B cell (primary cell): ENCODE measurements around the gene GLB1L3. TPM values are rescaled to one million over a fixed set of nuclear protein-coding genes. Genes with fewer than 3 reads are reported as not detected.

Experiments used
- ATAC-seq: fragments of 200-7000 bp; cut with Tn5 transposase; one replicate; pipeline ENCODE4 v1.10.0; 2021; ENCODE audit warnings: low read depth, mild to moderate bottlenecking, moderate number of reproducible peaks, moderate library complexity
- CTCF ChIA-PET: fragments of 350-600 bp; sonication (Branson Sonifier 250); formaldehyde crosslinking; loops from one replicate; lab custom pipeline; 2021; ENCODE audit warnings: antibody characterized with exemption, inconsistent platforms; lab: Charles Lee
- POLR2A ChIA-PET: fragments of 350-600 bp; sonication (Branson Sonifier 250); formaldehyde crosslinking; loops from one replicate; lab custom pipeline; 2021; ENCODE audit warnings: antibody characterized with exemption; lab: Charles Lee
- DNase-seq: peaks from one replicate; pipeline ENCODE4 v3.0.0; 2013
- H2AFZ ChIP-seq: 2 replicates; pipeline ENCODE4 v1.6.1; 2012; ENCODE audit warnings: mild to moderate bottlenecking, low read depth, low read length; ENCODE audit not compliant: insufficient read depth, poor library complexity, severe bottlenecking
- H3K27ac ChIP-seq, 2 donors: 1 replicate in 1 of 2; 2 replicates in 1 of 2; pipeline ENCODE4 v1.5.1; 2012 to 2013; ENCODE audit warnings: low read length in 2 of 2, mild to moderate bottlenecking in 2 of 2, moderate library complexity in 1 of 2
- H3K27me3 ChIP-seq, 4 experiments: fragments of 200-600 bp in 1 of 4; sonication (generic) in 1 of 4; replicated peaks in 1 of 4; 1 replicate in 2 of 4; 2 replicates in 2 of 4; pipeline versions ENCODE4 v1.6.1 to v1.7.0; 2013 to 2016; ENCODE audit warnings: low read length in 3 of 4, mild to moderate bottlenecking in 2 of 4, mixed read lengths in 1 of 4, moderate library complexity in 1 of 4; ENCODE audit not compliant: insufficient read depth in 4 of 4, control insufficient read depth in 3 of 4; ENCODE audit errors: control extremely low read depth in 1 of 4
- H3K36me3 ChIP-seq, 2 experiments: replicated peaks in 1 of 2; 1 replicate in 1 of 2; 2 replicates in 1 of 2; pipeline versions ENCODE4 v1.6.1 to v1.7.1; 2013; ENCODE audit warnings: low read length in 1 of 2; ENCODE audit not compliant: insufficient read depth in 2 of 2, control insufficient read depth in 1 of 2; ENCODE audit errors: control extremely low read depth in 1 of 2, extremely low read depth in 1 of 2
- H3K4me1 ChIP-seq, 2 donors: fragments of 200-600 bp in 1 of 2; sonication (generic) in 1 of 2; 1 replicate in 1 of 2; 2 replicates in 1 of 2; pipeline versions ENCODE4 v1.5.1 to v1.6.1; 2013 to 2017; ENCODE audit warnings: low read length in 2 of 2; ENCODE audit not compliant: control insufficient read depth in 2 of 2, insufficient read depth in 2 of 2
- H3K4me2 ChIP-seq: replicated peaks from 2 replicates; pipeline ENCODE3; 2012; ENCODE audit warnings: mild to moderate bottlenecking, low read depth, low read length; ENCODE audit not compliant: poor library complexity, severe bottlenecking
- H3K4me3 ChIP-seq, 5 experiments: fragments of 200-600 bp in 1 of 5; sonication (generic) in 1 of 5; 1 replicate in 3 of 5; 2 replicates in 2 of 5; pipeline versions ENCODE4 v1.5.1 to v1.7.0; 2011 to 2016; ENCODE audit warnings: low read length in 4 of 5, mild to moderate bottlenecking in 4 of 5, low read depth in 2 of 5, control low read depth in 1 of 5, moderate library complexity in 1 of 5; ENCODE audit not compliant: insufficient read depth in 1 of 5; ENCODE audit errors: control extremely low read depth in 1 of 5, extremely low read depth in 1 of 5
- H3K79me2 ChIP-seq: fragments of 200-600 bp; sonication (generic); one replicate; pipeline ENCODE4 v1.6.0; 2016; ENCODE audit warnings: low read length; ENCODE audit not compliant: control insufficient read depth, insufficient read depth
- H3K9ac ChIP-seq: fragments of 200-600 bp; sonication (generic); 2 replicates; pipeline ENCODE4 v1.6.1; 2017; ENCODE audit warnings: mild to moderate bottlenecking, low read length, moderate library complexity
- H3K9me3 ChIP-seq, 3 donors: one replicate each; pipeline versions ENCODE4 v1.6.1 to v1.7.1; 2013; ENCODE audit warnings: low read length in 2 of 3; ENCODE audit not compliant: control insufficient read depth in 2 of 3, insufficient read depth in 1 of 3; ENCODE audit errors: control extremely low read depth in 1 of 3
- H4K20me1 ChIP-seq: 2 replicates; pipeline ENCODE4 v1.6.0; 2012; ENCODE audit warnings: mild to moderate bottlenecking, low read length; ENCODE audit not compliant: insufficient read depth, control insufficient read depth, poor library complexity, severe bottlenecking
- H3K27ac Mint-ChIP-seq: one replicate; pipeline ENCODE4 v1.8.0; 2021; ENCODE audit warnings: mixed read lengths
- H3K27me3 Mint-ChIP-seq: one replicate; pipeline ENCODE4 v1.8.0; 2021; ENCODE audit warnings: mixed read lengths
- H3K4me1 Mint-ChIP-seq: one replicate; pipeline ENCODE4 v1.8.0; 2021; ENCODE audit warnings: mixed read lengths
- H3K4me3 Mint-ChIP-seq: one replicate; pipeline ENCODE4 v1.8.0; 2021; ENCODE audit warnings: mixed read lengths
- H3K9me3 Mint-ChIP-seq: one replicate; pipeline ENCODE4 v1.8.0; 2022; ENCODE audit warnings: mixed read lengths; ENCODE audit not compliant: insufficient read depth
- CTCF ChIP-seq: fragments of 200-600 bp; IDR thresholded peaks from one replicate; pipeline ENCODE4 v1.8.0; 2022; ENCODE audit warnings: antibody characterized with exemption, mild to moderate bottlenecking
- EZH2 ChIP-seq: IDR thresholded peaks from 2 replicates; pipeline ENCODE4 v1.6.1; 2012; ENCODE audit warnings: borderline replicate concordance, low read depth, mild to moderate bottlenecking, moderate library complexity, low read length; ENCODE audit not compliant: insufficient read depth, poor library complexity, severe bottlenecking
- WGBS: methylation state at CpG from one replicate; pipeline ENCODE4 v1.1.5; 2013; ENCODE audit warnings: missing lambda C conversion rate; ENCODE audit not compliant: insufficient coverage; 5-methylcytosine and 5-hydroxymethylcytosine counted together
- intact Hi-C: fragments of 100-400 bp; cut with micrococcal nuclease; formaldehyde crosslinking; loops from one replicate; pipeline ENCODE4 v1.10.0; 2022
- polyA plus RNA-seq: library from polyadenylated mRNA; depleted of rRNA; stranded (reverse); fragments of >200 nt; gene quantifications from 2 replicates; pipeline ENCODE4 v1.2.3, GENCODE V29; 2012
- total RNA-seq, 2 donors: library from RNA; stranded (reverse); fragments of 120-200 nt in 1 of 2; gene quantifications; 1 replicate in 1 of 2; 2 replicates in 1 of 2; pipeline versions ENCODE4 v1.2.3 to v1.2.4, GENCODE V29; 2013 to 2022

GLB1L3 gene
- total and polyA plus RNA-seq, 2 donors (not counting 1 experiment from before 2014, with no cell fraction given), result not detected

- no peak overlapping the region for H3K4me2 ChIP-seq
- intact Hi-C loops, result no loop called here
- H3K27me3 ChIP-seq, result no peaks in the 10 kb centered on the region
- H3K9me3 Mint-ChIP-seq, result no peaks in the 10 kb centered on the region
- ChIA-PET CTCF (no interaction called here), POLR2A (no interaction called here)
- no peak overlapping the region for H3K4me3 Mint-ChIP-seq
- no peaks in the 10 kb centered on the region for H3K79me2 ChIP-seq
- H3K9me3 ChIP-seq, result peaks cover 0 to 3% (median 0%) of the 10 kb centered on the region in 3 donors
- H3K4me1 Mint-ChIP-seq, result no peaks in the 10 kb centered on the region
- no peak overlapping the region for H3K27ac Mint-ChIP-seq
- ATAC-seq (no peak), DNase-seq (no peak)
- H3K4me3 ChIP-seq, result no peak overlapping the region
- no peaks in the 10 kb centered on the region for H3K36me3 ChIP-seq
- H2AFZ ChIP-seq, result no peak overlapping the region
- H3K9ac ChIP-seq, result no peak overlapping the region
- no peak overlapping the region for H3K27ac ChIP-seq
- WGBS, result 95% methylated on average over 67 of the region's 68 CpGs
- TF ChIP-seq CTCF, result no peak
- no peak for TF ChIP-seq EZH2
- H3K4me1 ChIP-seq, result no peaks in the 10 kb centered on the region
- peaks cover 3% of the 10 kb centered on the region for H3K27me3 Mint-ChIP-seq
- no peaks in the 10 kb centered on the region for H4K20me1 ChIP-seq
Observed at GRCh38 chr11:134341805-134342571, 65.8 kb downstream of the GLB1L3 start.

GRCh38 chr11:134342572-134343340 is 66.6 kb downstream of the GLB1L3 start:
- peaks cover 0 to 3% (median 0%) of the 10 kb centered on the region in 3 donors for H3K9me3 ChIP-seq
- H4K20me1 ChIP-seq, result no peaks in the 10 kb centered on the region
- H3K27me3 ChIP-seq, result no peaks in the 10 kb centered on the region
- H2AFZ ChIP-seq, result no peak overlapping the region
- Mint-ChIP-seq H3K27ac (no peak overlapping the region), H3K4me3 (no peak overlapping the region), H3K9me3 (no peaks in the 10 kb centered on the region), H3K4me1 (no peaks in the 10 kb centered on the region), H3K27me3 (peaks cover 3% of the 10 kb centered on the region)
- no peak for ATAC-seq
- no peaks in the 10 kb centered on the region for H3K36me3 ChIP-seq
- no peaks in the 10 kb centered on the region for H3K4me1 ChIP-seq
- no peak overlapping the region for H3K4me2 ChIP-seq
- intact Hi-C loops, result no loop called here
- no peak for DNase-seq
- no peak overlapping the region for H3K9ac ChIP-seq
- H3K27ac ChIP-seq, result no peak overlapping the region
- H3K4me3 ChIP-seq, result no peak overlapping the region
- ChIA-PET POLR2A (no interaction called here), CTCF (no interaction called here)
- no peaks in the 10 kb centered on the region for H3K79me2 ChIP-seq
- 91% methylated on average over 22 of the region's 30 CpGs for WGBS
- no peak for TF ChIP-seq EZH2
- TF ChIP-seq CTCF, result no peak
